WTC11 (cell line): Measurements from ENCODE around the gene TMEM115. TPM values are rescaled to one million over a fixed set of nuclear protein-coding genes. Genes with fewer than 3 reads are reported as not detected.

Experiments
- ATAC-seq: fragments of 200-7000 bp; cut with Tn5 transposase; 2 replicates; pipeline ENCODE4 v1.10.0; 2021; ENCODE audit warnings: mild to moderate bottlenecking, moderate library complexity
- CTCF ChIA-PET: fragments of 300-600 bp; sonication (Branson Sonifier 250); formaldehyde crosslinking; loops from one replicate; lab custom pipeline; 2021; ENCODE audit warnings: antibody characterized with exemption; lab: Charles Lee
- POLR2A ChIA-PET: fragments of 350-600 bp; sonication (Branson Sonifier 250); formaldehyde crosslinking; loops from one replicate; lab custom pipeline; 2021; ENCODE audit warnings: antibody characterized with exemption; lab: Charles Lee
- DNase-seq: peaks from one replicate; pipeline ENCODE4 v3.0.0; 2021; ENCODE audit warnings: low spot score
- H3K27ac Mint-ChIP-seq: 2 replicates; pipeline ENCODE4 v1.8.0; 2021; ENCODE audit warnings: mixed read lengths
- H3K27me3 Mint-ChIP-seq: 2 replicates; pipeline ENCODE4 v1.8.0; 2021; ENCODE audit warnings: low read depth, mild to moderate bottlenecking, moderate library complexity, mixed read lengths
- H3K36me3 Mint-ChIP-seq: 2 replicates; pipeline ENCODE4 v1.8.0; 2021; ENCODE audit warnings: mixed read lengths
- H3K4me1 Mint-ChIP-seq: 2 replicates; pipeline ENCODE4 v1.8.0; 2022; ENCODE audit warnings: mixed read lengths
- H3K4me3 Mint-ChIP-seq: 2 replicates; pipeline ENCODE4 v1.8.0; 2021; ENCODE audit warnings: mild to moderate bottlenecking, moderate library complexity, mixed read lengths
- H3K9me3 Mint-ChIP-seq: 2 replicates; pipeline ENCODE4 v1.8.0; 2021; ENCODE audit warnings: mixed read lengths
- FOXK1 ChIP-seq: sonication (generic); formaldehyde crosslinking; IDR thresholded peaks from 2 replicates; pipeline ENCODE4 v1.8.0; 2022; ENCODE audit warnings: mild to moderate bottlenecking, moderate library complexity, missing genetic modification reagents
- GTF2I ChIP-seq: fragments of 250-450 bp; sonication (Bioruptor Pico); conservative IDR thresholded peaks from 2 replicates; pipeline ENCODE4 v1.4.0; 2021; ENCODE audit warnings: mild to moderate bottlenecking
- IRF2 ChIP-seq: sonication (generic); formaldehyde crosslinking; IDR thresholded peaks from 2 replicates; pipeline ENCODE4 v1.8.0; 2022; ENCODE audit warnings: low read depth, missing genetic modification reagents, borderline replicate concordance
- KAT7 ChIP-seq: sonication (generic); formaldehyde crosslinking; IDR thresholded peaks from 2 replicates; pipeline ENCODE4 v1.8.1; 2023; ENCODE audit warnings: missing genetic modification reagents, mild to moderate bottlenecking, borderline replicate concordance
- NR3C1 ChIP-seq: sonication (generic); formaldehyde crosslinking; conservative IDR thresholded peaks from 2 replicates; pipeline ENCODE4 v1.8.1; 2023; ENCODE audit warnings: low read depth, mild to moderate bottlenecking, missing genetic modification reagents
- PRRX2 ChIP-seq: fragments of 250-450 bp; sonication (Bioruptor Pico); IDR thresholded peaks from 2 replicates; pipeline ENCODE4 v1.8.0; 2021; ENCODE audit warnings: mild to moderate bottlenecking
- SMAD4 ChIP-seq: sonication (generic); formaldehyde crosslinking; IDR thresholded peaks from 2 replicates; pipeline ENCODE4 v1.8.0; 2022; ENCODE audit warnings: mild to moderate bottlenecking, missing genetic modification reagents
- ZBTB21 ChIP-seq: sonication (generic); formaldehyde crosslinking; IDR thresholded peaks from 2 replicates; pipeline ENCODE4 v1.8.1; 2023; ENCODE audit warnings: mild to moderate bottlenecking, missing genetic modification reagents, borderline replicate concordance
- ZNF317 ChIP-seq: sonication (generic); formaldehyde crosslinking; IDR thresholded peaks from 2 replicates; pipeline ENCODE4 v1.8.1; 2023; ENCODE audit warnings: low read depth, mild to moderate bottlenecking, moderate library complexity, missing genetic modification reagents, borderline replicate concordance
- total RNA-seq: library from RNA; stranded (reverse); gene quantifications from 3 replicates; pipeline ENCODE4 v1.2.3, GENCODE V29; 2021
- TF ChIP-seq, protein P1 (sequence below): sonication (generic); formaldehyde crosslinking; IDR thresholded peaks from 2 replicates; pipeline ENCODE4 v1.8.1; 2023; ENCODE audit warnings: mild to moderate bottlenecking, missing genetic modification reagents
- TF ChIP-seq, protein P2 (sequence below): sonication (generic); formaldehyde crosslinking; IDR thresholded peaks from 2 replicates; pipeline ENCODE4 v1.8.0; 2023; ENCODE audit warnings: missing genetic modification reagents, mild to moderate bottlenecking, borderline replicate concordance
- TF ChIP-seq, protein P3 (sequence below): fragments of 250-450 bp; sonication (Bioruptor Pico); IDR thresholded peaks from 2 replicates; pipeline ENCODE4 v1.8.0; 2021; ENCODE audit warnings: mild to moderate bottlenecking
- TF ChIP-seq, protein P4 (sequence below): sonication (generic); formaldehyde crosslinking; IDR thresholded peaks from 2 replicates; pipeline ENCODE4 v1.8.1; 2023; ENCODE audit warnings: mild to moderate bottlenecking, missing genetic modification reagents
- TF ChIP-seq, protein P5 (sequence below): sonication (generic); formaldehyde crosslinking; IDR thresholded peaks from 2 replicates; pipeline ENCODE4 v1.8.1; 2022; ENCODE audit warnings: mild to moderate bottlenecking, missing genetic modification reagents, moderate library complexity, borderline replicate concordance

Gene TMEM115
- total RNA-seq, 1 experiment from 2014 or later = 30.0 TPM

DNA sequence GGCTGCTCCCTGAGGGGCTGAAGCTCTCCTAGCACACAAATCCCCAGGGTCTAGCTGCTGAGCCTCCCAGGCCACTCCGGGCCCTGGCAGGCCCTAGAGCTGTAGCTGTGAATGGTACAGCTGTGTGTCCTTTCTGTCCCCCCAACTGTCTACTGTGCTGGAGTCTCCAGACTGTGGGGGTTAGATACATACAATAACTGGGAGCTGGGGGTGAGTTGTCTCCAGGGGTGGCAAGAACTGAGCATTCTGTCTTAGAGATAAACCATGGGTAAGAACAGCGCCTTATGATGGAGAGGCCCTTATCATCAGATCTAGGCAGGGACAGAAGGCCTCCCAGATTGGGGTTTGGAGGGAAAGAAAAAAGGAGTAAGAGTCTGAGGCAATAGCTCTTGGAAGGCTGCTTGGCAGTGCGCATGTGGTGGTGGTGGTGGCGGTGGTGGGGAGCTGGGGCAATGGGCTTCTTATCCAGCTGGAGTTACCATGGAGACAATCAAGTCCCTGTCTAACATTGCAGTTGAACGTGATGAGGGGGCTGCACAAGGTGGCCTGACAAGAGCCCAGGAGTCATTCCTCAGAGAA is 5.0 kb downstream of the TMEM115 start (continued):
- TF ChIP-seq, protein P1, sequence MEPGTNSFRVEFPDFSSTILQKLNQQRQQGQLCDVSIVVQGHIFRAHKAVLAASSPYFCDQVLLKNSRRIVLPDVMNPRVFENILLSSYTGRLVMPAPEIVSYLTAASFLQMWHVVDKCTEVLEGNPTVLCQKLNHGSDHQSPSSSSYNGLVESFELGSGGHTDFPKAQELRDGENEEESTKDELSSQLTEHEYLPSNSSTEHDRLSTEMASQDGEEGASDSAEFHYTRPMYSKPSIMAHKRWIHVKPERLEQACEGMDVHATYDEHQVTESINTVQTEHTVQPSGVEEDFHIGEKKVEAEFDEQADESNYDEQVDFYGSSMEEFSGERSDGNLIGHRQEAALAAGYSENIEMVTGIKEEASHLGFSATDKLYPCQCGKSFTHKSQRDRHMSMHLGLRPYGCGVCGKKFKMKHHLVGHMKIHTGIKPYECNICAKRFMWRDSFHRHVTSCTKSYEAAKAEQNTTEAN (CRISPR knock-in tag) = no peak
- no peak for TF ChIP-seq FOXK1 (CRISPR knock-in tag)
- TF ChIP-seq, protein P2, sequence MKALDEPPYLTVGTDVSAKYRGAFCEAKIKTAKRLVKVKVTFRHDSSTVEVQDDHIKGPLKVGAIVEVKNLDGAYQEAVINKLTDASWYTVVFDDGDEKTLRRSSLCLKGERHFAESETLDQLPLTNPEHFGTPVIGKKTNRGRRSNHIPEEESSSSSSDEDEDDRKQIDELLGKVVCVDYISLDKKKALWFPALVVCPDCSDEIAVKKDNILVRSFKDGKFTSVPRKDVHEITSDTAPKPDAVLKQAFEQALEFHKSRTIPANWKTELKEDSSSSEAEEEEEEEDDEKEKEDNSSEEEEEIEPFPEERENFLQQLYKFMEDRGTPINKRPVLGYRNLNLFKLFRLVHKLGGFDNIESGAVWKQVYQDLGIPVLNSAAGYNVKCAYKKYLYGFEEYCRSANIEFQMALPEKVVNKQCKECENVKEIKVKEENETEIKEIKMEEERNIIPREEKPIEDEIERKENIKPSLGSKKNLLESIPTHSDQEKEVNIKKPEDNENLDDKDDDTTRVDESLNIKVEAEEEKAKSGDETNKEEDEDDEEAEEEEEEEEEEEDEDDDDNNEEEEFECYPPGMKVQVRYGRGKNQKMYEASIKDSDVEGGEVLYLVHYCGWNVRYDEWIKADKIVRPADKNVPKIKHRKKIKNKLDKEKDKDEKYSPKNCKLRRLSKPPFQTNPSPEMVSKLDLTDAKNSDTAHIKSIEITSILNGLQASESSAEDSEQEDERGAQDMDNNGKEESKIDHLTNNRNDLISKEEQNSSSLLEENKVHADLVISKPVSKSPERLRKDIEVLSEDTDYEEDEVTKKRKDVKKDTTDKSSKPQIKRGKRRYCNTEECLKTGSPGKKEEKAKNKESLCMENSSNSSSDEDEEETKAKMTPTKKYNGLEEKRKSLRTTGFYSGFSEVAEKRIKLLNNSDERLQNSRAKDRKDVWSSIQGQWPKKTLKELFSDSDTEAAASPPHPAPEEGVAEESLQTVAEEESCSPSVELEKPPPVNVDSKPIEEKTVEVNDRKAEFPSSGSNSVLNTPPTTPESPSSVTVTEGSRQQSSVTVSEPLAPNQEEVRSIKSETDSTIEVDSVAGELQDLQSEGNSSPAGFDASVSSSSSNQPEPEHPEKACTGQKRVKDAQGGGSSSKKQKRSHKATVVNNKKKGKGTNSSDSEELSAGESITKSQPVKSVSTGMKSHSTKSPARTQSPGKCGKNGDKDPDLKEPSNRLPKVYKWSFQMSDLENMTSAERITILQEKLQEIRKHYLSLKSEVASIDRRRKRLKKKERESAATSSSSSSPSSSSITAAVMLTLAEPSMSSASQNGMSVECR (CRISPR knock-in tag) = no peak
- no peak for TF ChIP-seq IRF2 (CRISPR knock-in tag)
- TF ChIP-seq SMAD4 (CRISPR knock-in tag) = no peak
- TF ChIP-seq, protein P3, sequence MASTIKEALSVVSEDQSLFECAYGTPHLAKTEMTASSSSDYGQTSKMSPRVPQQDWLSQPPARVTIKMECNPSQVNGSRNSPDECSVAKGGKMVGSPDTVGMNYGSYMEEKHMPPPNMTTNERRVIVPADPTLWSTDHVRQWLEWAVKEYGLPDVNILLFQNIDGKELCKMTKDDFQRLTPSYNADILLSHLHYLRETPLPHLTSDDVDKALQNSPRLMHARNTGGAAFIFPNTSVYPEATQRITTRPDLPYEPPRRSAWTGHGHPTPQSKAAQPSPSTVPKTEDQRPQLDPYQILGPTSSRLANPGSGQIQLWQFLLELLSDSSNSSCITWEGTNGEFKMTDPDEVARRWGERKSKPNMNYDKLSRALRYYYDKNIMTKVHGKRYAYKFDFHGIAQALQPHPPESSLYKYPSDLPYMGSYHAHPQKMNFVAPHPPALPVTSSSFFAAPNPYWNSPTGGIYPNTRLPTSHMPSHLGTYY (CRISPR knock-in tag) = no peak
- TF ChIP-seq, protein P4, sequence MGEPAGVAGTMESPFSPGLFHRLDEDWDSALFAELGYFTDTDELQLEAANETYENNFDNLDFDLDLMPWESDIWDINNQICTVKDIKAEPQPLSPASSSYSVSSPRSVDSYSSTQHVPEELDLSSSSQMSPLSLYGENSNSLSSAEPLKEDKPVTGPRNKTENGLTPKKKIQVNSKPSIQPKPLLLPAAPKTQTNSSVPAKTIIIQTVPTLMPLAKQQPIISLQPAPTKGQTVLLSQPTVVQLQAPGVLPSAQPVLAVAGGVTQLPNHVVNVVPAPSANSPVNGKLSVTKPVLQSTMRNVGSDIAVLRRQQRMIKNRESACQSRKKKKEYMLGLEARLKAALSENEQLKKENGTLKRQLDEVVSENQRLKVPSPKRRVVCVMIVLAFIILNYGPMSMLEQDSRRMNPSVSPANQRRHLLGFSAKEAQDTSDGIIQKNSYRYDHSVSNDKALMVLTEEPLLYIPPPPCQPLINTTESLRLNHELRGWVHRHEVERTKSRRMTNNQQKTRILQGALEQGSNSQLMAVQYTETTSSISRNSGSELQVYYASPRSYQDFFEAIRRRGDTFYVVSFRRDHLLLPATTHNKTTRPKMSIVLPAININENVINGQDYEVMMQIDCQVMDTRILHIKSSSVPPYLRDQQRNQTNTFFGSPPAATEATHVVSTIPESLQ (CRISPR knock-in tag) = no peak
- TF ChIP-seq GTF2I = no peak
- TF ChIP-seq, all 79 proteins: peak for 0

DNA sequence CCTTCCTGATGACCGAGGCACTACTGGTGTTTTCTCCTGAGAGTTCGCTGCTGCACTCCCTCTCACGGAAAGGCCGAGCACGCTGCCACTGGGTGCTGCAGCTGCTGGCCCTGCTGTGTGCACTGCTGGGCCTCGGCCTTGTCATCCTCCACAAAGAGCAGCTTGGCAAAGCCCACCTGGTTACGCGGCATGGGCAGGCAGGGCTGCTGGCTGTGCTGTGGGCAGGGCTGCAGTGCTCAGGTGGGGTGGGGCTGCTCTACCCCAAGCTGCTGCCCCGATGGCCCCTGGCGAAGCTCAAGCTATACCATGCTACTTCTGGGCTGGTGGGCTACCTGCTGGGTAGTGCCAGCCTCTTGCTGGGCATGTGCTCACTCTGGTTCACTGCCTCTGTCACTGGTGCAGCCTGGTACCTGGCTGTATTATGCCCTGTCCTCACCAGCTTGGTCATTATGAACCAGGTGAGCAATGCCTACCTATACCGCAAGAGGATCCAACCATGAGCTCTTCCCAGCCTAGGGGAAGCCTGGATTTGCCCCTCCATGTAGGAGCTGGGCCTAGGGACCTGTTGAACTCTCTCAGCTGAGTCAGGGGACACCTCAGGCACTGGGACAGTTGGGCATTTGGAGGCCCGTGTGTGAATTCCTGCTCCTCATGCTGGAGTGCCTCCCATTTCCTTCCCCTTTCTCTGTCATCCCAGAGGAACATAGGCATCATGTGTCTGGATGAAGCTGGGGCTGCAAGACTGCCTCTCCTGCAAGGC is 5.9 kb downstream of the TMEM115 start:
- no peaks in the 10 kb centered on the region for H3K9me3 Mint-ChIP-seq
- peaks cover 28% of the 10 kb centered on the region for H3K4me1 Mint-ChIP-seq
- no peak for DNase-seq
- H3K4me3 Mint-ChIP-seq = no peak overlapping the region
- CTCF ChIA-PET = interaction anchor here (0.5 to 2.1 kb wide), 9 partner anchors 13 to 214 kb away, joined by 3 to 10 read pairs (median 4); partner anchors contain the start of genes C3orf18, HYAL1 and RASSF1
- H3K27ac Mint-ChIP-seq = no peak overlapping the region
- ATAC-seq = no peak
- POLR2A ChIA-PET = no interaction called here
- H3K36me3 Mint-ChIP-seq = peaks cover 16% of the 10 kb centered on the region
- no peaks in the 10 kb centered on the region for H3K27me3 Mint-ChIP-seq
- no peak for TF ChIP-seq KAT7 (CRISPR knock-in tag)
- TF ChIP-seq, protein P5, sequence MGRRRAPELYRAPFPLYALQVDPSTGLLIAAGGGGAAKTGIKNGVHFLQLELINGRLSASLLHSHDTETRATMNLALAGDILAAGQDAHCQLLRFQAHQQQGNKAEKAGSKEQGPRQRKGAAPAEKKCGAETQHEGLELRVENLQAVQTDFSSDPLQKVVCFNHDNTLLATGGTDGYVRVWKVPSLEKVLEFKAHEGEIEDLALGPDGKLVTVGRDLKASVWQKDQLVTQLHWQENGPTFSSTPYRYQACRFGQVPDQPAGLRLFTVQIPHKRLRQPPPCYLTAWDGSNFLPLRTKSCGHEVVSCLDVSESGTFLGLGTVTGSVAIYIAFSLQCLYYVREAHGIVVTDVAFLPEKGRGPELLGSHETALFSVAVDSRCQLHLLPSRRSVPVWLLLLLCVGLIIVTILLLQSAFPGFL (CRISPR knock-in tag) = no peak
- no peak for TF ChIP-seq ZNF317
- TF ChIP-seq NR3C1 (CRISPR knock-in tag) = no peak
- no peak for TF ChIP-seq PRRX2 (CRISPR knock-in tag)
- TF ChIP-seq, protein P1 (CRISPR knock-in tag) = no peak
- no peak for TF ChIP-seq ZBTB21 (CRISPR knock-in tag)
- TF ChIP-seq, protein P4 (CRISPR knock-in tag) = no peak
